Lower leg skin (tissue), 4 donors: ENCODE results near the gene PTH2. TPM values are rescaled to one million over a fixed set of nuclear protein-coding genes. Genes with fewer than 3 reads are reported as not detected.

Experiments used
- DNase-seq, 2 donors: peaks; one replicate each; pipeline ENCODE4 v3.0.0-alpha.2; 2019; ENCODE audit warnings: low spot score in 2 of 2
- H3K4me3 ChIP-seq: fragments of 200-600 bp; sonication (generic); 2 replicates; pipeline ENCODE4 v1.5.1; 2017; ENCODE audit warnings: mild to moderate bottlenecking, low read depth; ENCODE audit not compliant: poor library complexity, severe bottlenecking
- CTCF ChIP-seq, 3 donors: fragments of 450-650 bp; IDR thresholded peaks; one replicate each; pipeline ENCODE4 v1.5.1; 2016; ENCODE audit warnings: antibody characterized with exemption in 3 of 3, mild to moderate bottlenecking in 3 of 3, moderate library complexity in 2 of 3
- POLR2A ChIP-seq, 2 donors: fragments of 450-650 bp; IDR thresholded peaks; one replicate each; pipeline ENCODE4 v1.6.1; 2016 to 2017; ENCODE audit warnings: antibody characterized with exemption in 2 of 2, mild to moderate bottlenecking in 1 of 2, moderate library complexity in 1 of 2
- WGBS, 2 donors: methylation state at CpG; one replicate each; pipeline ENCODE4 v1.1.5; 2018; 5-methylcytosine and 5-hydroxymethylcytosine counted together
- intact Hi-C: fragments of 100-400 bp; cut with DNase I; formaldehyde crosslinking; loops from one replicate; pipeline ENCODE4 v1.15.0; 2023; ENCODE audit warnings: low total_unique reads
- total RNA-seq, 4 donors: library from RNA; depleted of rRNA; stranded (reverse); fragments of >200 nt; gene quantifications; one replicate each; pipeline ENCODE4 v1.1.0, GENCODE V29; 2016

PTH2 gene
- total RNA-seq, 4 donors from 2014 or later = not detected

- H3K4me3 ChIP-seq = no peak overlapping the region
- intact Hi-C loops = no loop called here
- WGBS, 2 donors = 44 to 58% methylated on average over 28 to 29 of the region's 29 CpGs
- TF ChIP-seq CTCF (IDR thresholded peaks at IDR 0.05) = no peak
- no peak for TF ChIP-seq POLR2A (IDR thresholded peaks at IDR 0.05)
- DNase-seq = no peak
These were observed 8.1 kb upstream of the PTH2 start for GRCh38 chr19:49431330-49431749.

- TF ChIP-seq POLR2A (IDR thresholded peaks at IDR 0.05) (no peak), CTCF (IDR thresholded peaks at IDR 0.05) (no peak)
- WGBS, 2 donors = 72% methylated on average over 28 of the region's 28 CpGs
- intact Hi-C loops = no loop called here
These were observed 7.6 kb upstream of the PTH2 start for GRCh38 chr19:49430678-49431329.

GRCh38 chr19:49430172-49430677, 7.0 kb upstream of the PTH2 start:
- TF ChIP-seq POLR2A (IDR thresholded peaks at IDR 0.05) (no peak), CTCF (IDR thresholded peaks at IDR 0.05) (no peak)
- intact Hi-C loops = no loop called here
- no peak overlapping the region for H3K4me3 ChIP-seq
- no peak for DNase-seq
- WGBS, 2 donors = 77 to 84% methylated on average over 9 of the region's 9 CpGs

More at GRCh38 chr19:49430678-49431329, 7.6 kb upstream of the PTH2 start:
- no peak for DNase-seq
- no peak overlapping the region for H3K4me3 ChIP-seq

- no peak for DNase-seq
- TF ChIP-seq CTCF (IDR thresholded peaks at IDR 0.05) (no peak), POLR2A (IDR thresholded peaks at IDR 0.05) (no peak)
- intact Hi-C loops = no loop called here
- WGBS, 2 donors = 19 to 20% methylated on average over 27 to 29 of the region's 29 CpGs
- no peak overlapping the region for H3K4me3 ChIP-seq
These were observed 5.6 kb upstream of the PTH2 start for GRCh38 chr19:49428547-49429451.

GRCh38 chr19:49427855-49428546, 4.8 kb upstream of the PTH2 start:
- 0 to 2% methylated on average over 37 to 44 of the region's 45 CpGs for WGBS, 2 donors
- TF ChIP-seq CTCF (IDR thresholded peaks at IDR 0.05) (no peak), POLR2A (IDR thresholded peaks at IDR 0.05) (no peak)
- intact Hi-C loops = no loop called here
- no peak overlapping the region for H3K4me3 ChIP-seq
- no peak for DNase-seq
